Measurements from ENCODE around the gene GSDME. TPM values are rescaled to one million over a fixed set of nuclear protein-coding genes. Genes with fewer than 3 reads are reported as not detected.

Gene GSDME
- polyA plus RNA-seq, 1 of the 3 experiments (the other 2 are of a cell fraction), result 109 TPM

DNA sequence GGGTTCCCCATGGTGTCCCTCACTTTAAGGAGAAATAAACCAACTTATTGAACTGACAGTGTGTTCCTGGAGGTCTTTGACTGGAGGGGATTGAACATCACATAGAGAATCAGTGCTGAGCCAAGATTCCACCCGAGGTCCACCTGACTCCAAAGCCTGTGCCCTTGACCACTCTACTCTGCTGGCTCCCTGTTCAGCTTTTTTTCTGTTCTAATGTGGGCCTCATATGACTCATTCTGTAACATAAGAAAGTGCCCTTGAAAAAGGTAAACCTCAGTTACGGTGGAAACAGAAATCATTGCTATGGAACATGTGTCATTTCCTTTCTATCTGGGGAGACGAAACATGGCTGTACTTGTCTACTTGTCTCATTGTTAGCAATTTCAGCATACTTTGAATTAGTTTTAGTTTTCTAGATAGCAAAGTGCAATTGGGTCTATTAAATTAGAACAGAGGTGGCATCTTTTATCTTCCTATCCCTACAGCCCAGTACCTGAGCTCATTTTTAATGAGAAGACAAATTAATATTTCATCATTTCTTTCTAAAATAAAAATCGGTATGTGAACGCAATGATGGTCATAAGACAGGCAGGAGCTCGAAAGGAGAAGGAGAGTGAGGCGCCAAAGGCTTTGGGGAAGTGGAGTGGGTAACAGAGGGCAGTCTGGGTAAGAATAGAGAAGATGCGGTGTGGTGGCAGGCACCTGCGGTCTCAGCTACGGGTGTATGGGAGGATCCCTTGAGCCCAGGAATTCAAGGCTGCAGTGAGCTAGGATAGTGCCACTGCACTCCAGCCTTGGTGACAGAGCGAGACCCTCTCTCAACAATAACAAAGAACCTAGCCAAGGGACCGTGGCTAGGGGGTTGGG is 1.5 kb downstream of the GSDME start (continued):
- TF ChIP-seq GATA2 (CRISPR knock-in tag; IDR thresholded peaks at IDR 0.05), result no peak
- TF ChIP-seq TEAD4 (IDR thresholded peaks at IDR 0.05; ENCODE audit: borderline replicate concordance, insufficient read depth), result no peak
- TF ChIP-seq JUND (IDR thresholded peaks at IDR 0.05), result peak; percentile 84
- TF ChIP-seq RXRA (IDR thresholded peaks at IDR 0.05; ENCODE audit: borderline replicate concordance, low read depth), result no peak
- peak; percentile 52; the same call in 1 of the 2 replicates for TF ChIP-seq TCF12 (IDR thresholded peaks at IDR 0.05)
- no peak for TF ChIP-seq SIN3A (IDR thresholded peaks at IDR 0.05; ENCODE audit: borderline replicate concordance, low read depth, low read length)
- no peak for TF ChIP-seq RAD21 (IDR thresholded peaks at IDR 0.05; ENCODE audit: low read length)
- TF ChIP-seq TAF1 (IDR thresholded peaks at IDR 0.05; ENCODE audit: borderline replicate concordance, low read depth, low read length), result no peak
- TF ChIP-seq ELF1 (IDR thresholded peaks at IDR 0.05), result no peak
- TF ChIP-seq FOXJ3 (CRISPR knock-in tag; IDR thresholded peaks at IDR 0.05), result no peak
- TF ChIP-seq NFIC (IDR thresholded peaks at IDR 0.05; ENCODE audit: borderline replicate concordance), result peak; percentile 32; the same call in 1 of the 2 replicates
- TF ChIP-seq ZBTB33 (IDR thresholded peaks at IDR 0.05; ENCODE audit: borderline replicate concordance, low read depth), result no peak

- Histone ChIP-seq H3K4me2 (peak overlapping the region; percentile 89), H3K27ac (ENCODE audit: low read depth in 2 of 2, low read length in 1 of 2) (peak overlapping the region in 1 of 2 experiments; percentile 83; a peak in 2 of 4 replicates)
- POLR2A ChIA-PET, result no interaction called here
Observed at GRCh38 chr7:24754906-24755506, 2.3 kb downstream of the GSDME start.

More at GRCh38 chr7:24754906-24755506, 2.3 kb downstream of the GSDME start:
- CTCF ChIA-PET, result interaction anchor here (1.5 to 1.6 kb wide), 2 partner anchors 18 to 58 kb away, joined by 3 to 6 read pairs; no protein-coding TSS in a partner anchor
- H3K9me3 ChIP-seq, result no peaks in the 10 kb centered on the region
- peaks cover 63% of the 10 kb centered on the region; the same call in 1 of the 2 replicates for H3K79me2 ChIP-seq (ENCODE audit: insufficient read depth)
- H4K20me1 ChIP-seq (ENCODE audit: insufficient read depth), result no peaks in the 10 kb centered on the region
- H3K36me3 ChIP-seq (replicated peaks in 1 of 2; ENCODE audit: control insufficient read depth in 1 of 2, insufficient read depth in 2 of 2, low read length in 1 of 2), result no peaks in the 10 kb centered on the region
- TF ChIP-seq PBX3 (IDR thresholded peaks at IDR 0.05), result peak; percentile 24; the same call in 1 of the 2 replicates
- TF ChIP-seq, protein P1, sequence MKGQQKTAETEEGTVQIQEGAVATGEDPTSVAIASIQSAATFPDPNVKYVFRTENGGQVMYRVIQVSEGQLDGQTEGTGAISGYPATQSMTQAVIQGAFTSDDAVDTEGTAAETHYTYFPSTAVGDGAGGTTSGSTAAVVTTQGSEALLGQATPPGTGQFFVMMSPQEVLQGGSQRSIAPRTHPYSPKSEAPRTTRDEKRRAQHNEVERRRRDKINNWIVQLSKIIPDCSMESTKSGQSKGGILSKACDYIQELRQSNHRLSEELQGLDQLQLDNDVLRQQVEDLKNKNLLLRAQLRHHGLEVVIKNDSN (IDR thresholded peaks at IDR 0.05; ENCODE audit: borderline replicate concordance, low read depth), result no peak
- no peak for TF ChIP-seq NFIC (IDR thresholded peaks at IDR 0.05; ENCODE audit: borderline replicate concordance)
- no peak for TF ChIP-seq MEF2A (IDR thresholded peaks at IDR 0.05; ENCODE audit: borderline replicate concordance, low read depth)
- TF ChIP-seq REST (IDR thresholded peaks at IDR 0.05; ENCODE audit: low read depth, low read length), result no peak
- TF ChIP-seq RCOR1 (IDR thresholded peaks at IDR 0.05; ENCODE audit: low read length), result no peak
- TF ChIP-seq EP300 (IDR thresholded peaks at IDR 0.05; ENCODE audit: borderline replicate concordance in 1 of 2, low read depth in 1 of 2, low read length in 1 of 2), result no peak
- H3K4me3 ChIP-seq (ENCODE audit: low read depth in 2 of 2, low read length in 1 of 2), result no peak overlapping the region
- no peak for DNase-seq
- H3K9ac ChIP-seq, result peak overlapping the region; percentile 87
- 92% methylated on average over 3 of the region's 3 CpGs for WGBS (ENCODE audit: low lambda C conversion rate)
- no peak overlapping the region for H2AFZ ChIP-seq (ENCODE audit: low read depth)
- peaks cover 21 to 35% of the 10 kb centered on the region in 2 experiments; a peak in 3 of 4 replicates for H3K4me1 ChIP-seq (ENCODE audit: control insufficient read depth in 1 of 2, insufficient read depth in 2 of 2, low read depth in 1 of 2, low read length in 1 of 2)
- no peaks in the 10 kb centered on the region for H3K27me3 ChIP-seq (ENCODE audit: insufficient read depth)
- H3K9me2 ChIP-seq, result no peaks in the 10 kb centered on the region
- H3F3A ChIP-seq (replicated peaks; ENCODE audit: insufficient read depth), result peaks cover 18% of the 10 kb centered on the region
